CD4-positive, alpha-beta T cell treated with Interleukin-15 for 1 hour (primary cell): ENCODE measurements around the gene GRIN2A.

Source experiments
- DNase-seq: peaks from one replicate; pipeline ENCODE4 v3.0.0-alpha.2; 2020

Gene GRIN2A

DNA sequence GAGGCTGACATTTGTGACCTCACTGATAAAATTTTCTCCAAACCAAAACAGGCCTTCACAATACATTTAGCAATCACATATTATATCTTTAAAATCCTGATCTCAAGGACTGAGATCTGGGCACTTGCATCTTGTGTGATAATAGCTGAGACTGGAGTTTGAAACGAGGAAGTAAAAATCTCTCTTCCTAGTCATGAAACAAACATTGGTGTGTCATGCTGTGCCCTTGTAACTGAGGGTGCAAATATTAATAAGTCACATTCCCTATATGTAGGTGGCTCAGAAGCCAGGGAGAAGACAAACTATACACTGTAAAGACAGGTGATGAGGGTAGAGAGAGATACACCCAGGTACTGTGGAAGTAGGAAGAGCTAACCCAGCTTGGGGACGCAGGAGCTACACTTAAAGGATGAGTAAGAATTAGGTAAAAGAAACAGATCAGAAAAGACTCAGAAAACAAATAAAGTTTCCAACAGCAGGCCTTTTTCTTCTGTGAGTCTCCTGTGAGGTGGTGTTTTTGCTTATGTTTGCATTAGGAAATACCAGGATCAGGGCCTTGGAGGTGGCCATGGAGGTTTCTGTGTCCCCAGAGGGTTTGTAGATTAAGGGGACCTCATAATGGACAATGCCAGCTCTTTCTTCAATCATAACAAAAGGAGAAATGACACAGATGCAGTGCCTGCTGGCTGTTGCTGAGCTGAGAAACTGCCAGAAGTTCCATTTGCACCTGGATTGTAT, 335.7 kb downstream of the GRIN2A start:
- no peak for DNase-seq

DNA sequence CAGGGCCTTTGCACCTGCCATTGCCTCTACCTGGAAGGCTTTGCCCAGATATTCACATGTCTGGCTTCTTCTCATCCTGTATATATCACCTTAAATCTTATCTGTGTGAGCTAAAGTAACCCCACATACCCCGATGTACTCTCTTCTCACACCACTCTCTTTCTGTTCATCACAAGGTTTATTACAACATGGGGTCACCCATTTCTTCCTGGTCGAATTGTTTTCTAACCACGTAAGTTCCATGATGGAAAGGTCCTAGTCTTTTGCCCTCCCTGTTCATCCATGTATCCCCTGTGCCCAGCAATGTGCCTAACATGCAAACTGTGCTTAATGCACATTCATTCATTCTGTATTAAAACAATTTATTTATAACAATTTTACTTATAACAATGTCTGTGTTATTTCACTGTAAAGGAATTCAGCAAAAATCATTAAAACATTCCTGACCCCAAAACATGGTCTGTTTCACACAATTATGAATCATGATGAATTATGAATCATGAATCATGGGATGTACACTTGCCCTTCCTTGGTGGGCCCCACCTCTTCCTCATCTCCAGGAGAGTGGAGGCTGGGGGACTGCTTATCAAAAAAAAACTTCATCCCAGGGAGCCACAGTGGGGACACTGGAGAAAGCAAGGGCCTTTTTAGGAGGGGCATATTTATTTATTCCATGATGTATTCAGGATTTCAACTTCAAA, 336.4 kb downstream of the GRIN2A start:
- no peak for DNase-seq

DNA sequence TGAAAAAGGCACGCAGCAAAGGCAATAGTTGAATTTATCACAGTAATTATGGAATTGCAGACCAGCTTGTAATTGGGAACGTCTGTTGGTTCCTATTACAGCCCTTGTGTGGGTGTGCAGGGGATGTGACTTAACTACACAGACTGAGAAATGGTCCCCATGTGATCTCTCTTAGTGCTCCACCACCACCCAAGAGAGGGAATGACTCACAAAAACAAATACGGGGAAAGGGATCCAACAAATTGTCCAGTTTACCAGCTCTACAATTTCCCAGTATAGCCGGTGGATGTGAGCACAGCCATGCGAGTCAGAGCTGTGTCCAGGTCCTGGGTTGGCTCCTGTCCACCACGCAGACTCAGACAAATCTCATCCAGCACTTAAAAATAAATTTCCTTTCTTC, 337.9 kb downstream of the GRIN2A start:
- no peak for DNase-seq

DNA sequence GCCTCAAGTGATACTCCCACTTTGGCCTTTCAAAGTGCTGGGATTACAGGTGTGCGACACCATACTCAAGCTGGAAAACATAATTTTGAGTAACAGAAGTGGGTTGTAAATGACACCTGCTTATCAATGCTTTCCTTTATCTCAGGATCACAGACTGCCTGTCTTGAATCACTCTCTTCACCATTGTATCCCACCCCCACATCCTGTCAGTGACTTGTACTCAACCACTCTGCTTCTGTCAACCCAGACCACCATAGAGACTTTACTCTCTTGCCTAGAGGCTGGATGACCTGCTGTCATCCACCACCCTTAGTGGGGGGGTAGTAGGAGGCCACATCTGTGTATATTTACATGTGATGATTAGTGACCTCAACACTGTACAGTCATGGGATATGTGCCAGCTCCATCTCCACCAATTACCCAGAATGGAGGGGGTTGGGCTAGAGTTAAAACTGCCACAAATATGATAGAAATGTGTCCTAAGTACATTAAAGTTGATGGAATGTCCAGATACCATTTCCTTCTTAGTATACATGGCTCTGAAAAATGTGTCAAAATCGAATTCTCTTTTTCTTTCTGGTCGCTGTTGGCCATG, 338.7 kb downstream of the GRIN2A start:
- no peak for DNase-seq

DNA sequence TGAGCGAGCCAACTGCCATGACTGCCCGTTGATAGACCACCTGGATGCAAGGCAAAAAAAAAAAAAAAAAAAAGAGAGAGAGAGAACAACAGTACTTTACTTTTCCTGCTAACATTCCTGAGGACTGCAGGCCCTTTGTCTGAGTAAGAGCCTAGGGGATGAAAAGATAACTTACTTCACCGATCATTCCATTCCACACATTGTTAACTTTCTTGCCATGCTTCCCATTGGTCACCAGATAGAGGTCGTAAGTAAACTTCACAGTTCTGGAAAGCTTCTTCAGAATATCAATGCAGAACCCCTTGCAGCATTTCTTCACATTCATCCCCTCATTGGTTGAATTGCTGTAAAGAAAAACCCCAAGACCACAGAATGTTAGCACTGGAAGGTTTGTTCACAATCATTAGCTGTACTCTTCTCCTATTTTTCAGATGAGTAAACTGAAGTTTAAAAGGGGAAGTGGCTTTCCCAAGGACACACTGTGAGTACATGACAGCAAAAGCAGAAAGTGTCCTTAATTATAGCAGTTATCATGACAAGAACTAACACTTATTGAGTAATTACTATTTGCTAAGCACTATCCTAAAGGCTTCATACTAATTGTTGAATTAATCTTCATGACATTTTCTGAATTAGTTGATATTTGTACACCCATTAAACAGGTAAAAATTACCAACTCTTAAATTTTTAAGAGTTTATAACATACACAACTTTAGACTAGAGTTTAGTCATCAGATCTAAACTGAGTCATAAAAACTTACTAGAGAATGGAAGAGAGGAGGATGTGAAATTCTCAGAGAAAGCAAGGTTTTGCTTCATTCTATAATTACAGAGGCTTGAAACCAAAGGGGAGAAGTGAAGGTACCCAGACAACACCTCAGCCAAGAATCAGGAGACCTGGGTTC, 341.2 kb downstream of the GRIN2A start:
- DNase-seq = no peak

DNA sequence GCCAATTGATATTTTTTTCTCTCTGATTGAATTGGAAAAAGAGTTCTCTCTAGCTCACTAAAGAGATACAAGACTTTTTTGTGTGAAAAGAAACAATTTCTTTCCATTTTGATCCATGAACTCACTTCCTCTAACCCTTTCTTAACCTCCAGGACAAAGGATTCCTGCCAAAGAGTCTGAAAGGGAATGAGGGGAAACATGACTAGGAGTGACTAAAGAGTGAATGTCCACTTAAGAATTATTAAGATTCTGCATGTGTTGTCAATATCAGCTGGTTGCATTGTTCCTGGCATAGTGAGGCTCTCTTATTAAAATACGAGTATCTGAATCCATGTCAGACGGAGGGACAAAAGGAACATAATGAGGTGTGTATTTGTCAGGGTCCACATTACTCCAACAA, 344.7 kb downstream of the GRIN2A start:
- no peak for DNase-seq

DNA sequence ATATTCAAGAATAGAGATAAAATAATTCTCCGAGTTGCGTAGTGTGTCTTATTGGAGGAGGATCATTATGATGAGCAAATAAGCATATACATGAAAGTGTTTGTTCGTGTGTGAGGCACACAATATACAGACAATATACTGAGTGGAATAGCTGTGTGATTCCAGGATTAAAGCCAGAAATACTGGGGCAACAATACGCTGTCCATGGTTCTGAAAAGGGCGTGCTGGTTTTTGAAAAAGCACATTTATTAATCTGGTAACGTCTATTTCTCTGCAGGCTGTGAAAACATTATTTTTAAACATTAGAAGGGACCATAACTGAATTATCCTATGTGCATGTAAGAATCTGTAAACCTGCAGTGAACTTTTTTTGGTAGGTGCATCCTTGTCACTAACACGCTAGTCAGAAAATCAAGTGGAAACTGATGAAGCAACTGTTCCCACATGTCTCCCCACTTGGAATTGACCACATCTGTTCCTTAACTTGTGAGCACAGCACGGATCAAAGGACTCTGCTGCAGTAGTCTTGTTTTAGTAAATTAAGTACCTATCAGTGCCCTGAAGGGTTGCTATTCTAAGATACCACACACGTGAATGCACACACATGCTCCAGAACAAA, 346.0 kb downstream of the GRIN2A start:
- no peak for DNase-seq

DNA sequence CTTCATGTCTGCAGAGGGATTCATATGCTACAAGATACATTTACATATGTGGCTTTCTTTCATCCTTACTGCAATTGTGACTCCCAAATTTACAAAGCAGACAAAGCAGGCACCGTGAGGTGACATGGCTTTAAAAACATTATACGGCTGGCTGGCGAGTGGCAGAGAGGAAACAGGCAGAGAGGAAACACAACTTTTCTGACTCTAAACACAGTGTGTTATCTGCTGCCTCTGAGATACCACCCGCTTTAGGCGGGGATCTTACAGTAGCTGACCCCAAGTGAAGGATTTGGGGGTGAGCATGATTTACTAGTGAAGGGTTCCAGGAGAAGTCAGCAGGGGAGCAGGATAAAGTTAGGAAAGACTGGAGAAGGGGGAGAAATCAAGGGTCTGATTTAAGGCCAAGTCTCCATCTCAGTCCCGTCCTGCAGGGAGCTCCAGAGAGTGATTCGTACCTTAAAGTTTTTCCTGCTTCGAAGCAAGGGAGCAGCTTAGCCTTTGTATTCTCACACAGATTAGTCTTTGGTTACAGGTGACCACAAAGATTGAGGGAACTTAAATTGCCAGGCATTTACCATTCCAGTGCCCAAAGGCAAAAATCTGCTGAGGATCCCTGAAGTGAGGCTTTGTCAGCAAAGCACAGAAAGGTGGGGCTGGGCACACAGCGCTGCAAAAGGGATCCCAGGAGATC, 355.0 kb downstream of the GRIN2A start:
- DNase-seq = no peak

DNA sequence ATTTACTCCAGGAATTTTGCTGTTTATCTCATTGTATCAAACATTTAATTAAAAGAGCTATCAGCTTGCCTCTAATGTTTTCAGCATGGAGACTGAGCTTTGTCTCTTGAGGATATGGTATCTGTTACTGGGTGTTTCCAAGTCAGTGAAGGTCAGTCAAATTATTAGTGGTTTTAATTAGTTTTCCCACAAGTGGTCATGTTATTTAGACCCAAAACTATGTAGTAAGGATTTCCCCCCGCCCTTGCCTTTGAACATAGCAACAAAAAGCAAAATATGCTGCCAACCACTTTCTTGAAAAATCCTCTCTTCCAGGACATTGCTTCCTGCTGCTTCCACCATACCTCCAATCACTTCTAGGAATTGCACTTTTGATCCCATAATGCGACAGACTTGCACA, 355.6 kb downstream of the GRIN2A start:
- no peak for DNase-seq

DNA sequence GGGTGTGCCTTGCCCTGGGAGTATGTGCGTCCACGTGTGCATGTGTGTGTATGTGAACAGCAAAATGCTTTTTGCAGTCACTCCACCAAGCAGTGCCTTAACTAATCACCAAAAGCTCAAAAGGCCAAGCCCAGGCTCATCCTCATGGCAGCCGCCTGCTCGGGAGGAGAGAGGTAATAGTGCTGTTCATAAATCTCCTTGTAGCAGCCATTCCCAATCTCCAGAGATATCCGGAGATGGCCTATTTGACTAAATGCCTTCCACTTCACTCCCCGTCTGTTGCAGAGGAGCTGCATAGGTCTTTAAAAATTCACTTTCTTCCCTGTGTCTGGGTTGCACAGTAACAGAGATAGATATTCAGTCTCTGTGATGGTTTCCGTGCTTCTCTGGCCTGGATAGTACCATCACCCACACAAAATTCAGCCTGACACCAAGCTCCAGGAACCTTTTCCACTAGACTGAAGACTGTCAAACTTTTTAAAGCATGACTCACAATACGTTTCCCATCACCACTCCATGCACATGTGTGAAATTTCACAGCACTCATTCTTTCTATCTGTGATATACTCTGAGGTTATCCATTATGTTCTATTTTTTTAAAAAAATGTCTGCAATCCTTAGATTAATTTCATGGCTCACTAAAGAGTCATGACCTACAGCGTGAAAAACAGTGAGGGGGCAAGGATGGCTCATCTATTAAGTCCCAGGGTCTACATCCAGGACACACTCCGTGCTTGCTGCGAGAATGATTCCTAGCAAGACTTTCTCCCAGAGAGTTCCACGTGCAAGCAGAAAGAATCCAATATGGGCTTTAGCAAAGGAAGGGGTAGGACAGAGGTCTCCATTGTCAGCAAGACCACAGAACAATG, 357.8 kb downstream of the GRIN2A start:
- DNase-seq = no peak

DNA sequence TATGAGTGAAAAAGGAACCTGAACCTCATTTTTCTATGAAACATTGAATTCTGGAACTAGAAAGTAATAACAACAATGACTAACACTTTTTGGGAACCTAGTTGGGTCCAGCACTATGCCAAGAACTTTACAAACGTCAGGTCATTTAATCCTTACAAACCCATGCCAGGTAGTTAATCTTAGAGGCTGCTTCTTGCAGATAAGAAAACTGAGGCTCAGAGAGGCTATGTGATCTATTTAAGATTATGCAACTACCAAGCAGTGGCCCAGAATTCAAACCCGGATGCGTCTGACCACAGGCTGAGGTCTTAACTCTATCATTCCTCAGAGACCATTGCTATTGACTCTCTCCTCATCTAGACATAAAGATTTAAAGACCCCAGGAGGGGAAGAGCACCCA, 358.7 kb downstream of the GRIN2A start:
- DNase-seq = no peak

DNA sequence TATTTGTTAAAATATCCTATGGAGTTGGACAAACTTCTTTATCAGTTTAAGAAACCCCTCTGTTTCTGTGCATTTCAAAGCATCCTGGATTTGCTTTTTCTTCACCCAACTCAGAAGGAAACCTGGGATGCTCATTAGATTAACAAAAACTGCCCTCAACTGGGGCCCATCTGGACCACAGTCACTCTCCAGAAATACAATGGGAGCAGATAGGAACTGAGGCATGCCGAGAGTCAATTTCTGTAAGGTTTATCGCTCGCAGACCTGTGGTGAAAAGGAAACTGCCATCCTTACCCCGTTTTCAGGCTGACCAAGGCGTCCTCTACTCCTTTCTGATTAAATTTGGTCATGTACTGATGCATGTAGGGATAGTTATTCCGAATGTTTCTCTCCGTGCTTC, 360.3 kb downstream of the GRIN2A start:
- DNase-seq = no peak

DNA sequence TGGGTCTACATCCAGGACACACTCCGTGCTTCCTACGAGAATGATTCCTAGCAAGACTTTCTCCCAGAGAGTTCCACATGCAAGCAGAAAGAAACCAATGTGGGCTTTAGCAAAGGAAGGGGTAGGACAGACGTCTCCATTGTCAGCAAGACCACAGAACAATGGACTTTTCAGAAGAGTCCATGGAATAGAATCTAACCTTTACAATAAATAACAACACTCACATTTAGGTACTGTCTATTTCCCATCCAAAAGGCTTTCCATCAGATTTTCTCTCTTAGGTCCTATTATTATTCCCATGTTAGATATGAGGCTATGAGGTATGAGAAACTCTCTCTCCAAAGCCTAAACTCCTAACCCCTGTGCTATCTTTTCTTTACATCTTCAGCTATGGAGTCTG, 360.9 kb downstream of the GRIN2A start:
- DNase-seq = no peak

DNA sequence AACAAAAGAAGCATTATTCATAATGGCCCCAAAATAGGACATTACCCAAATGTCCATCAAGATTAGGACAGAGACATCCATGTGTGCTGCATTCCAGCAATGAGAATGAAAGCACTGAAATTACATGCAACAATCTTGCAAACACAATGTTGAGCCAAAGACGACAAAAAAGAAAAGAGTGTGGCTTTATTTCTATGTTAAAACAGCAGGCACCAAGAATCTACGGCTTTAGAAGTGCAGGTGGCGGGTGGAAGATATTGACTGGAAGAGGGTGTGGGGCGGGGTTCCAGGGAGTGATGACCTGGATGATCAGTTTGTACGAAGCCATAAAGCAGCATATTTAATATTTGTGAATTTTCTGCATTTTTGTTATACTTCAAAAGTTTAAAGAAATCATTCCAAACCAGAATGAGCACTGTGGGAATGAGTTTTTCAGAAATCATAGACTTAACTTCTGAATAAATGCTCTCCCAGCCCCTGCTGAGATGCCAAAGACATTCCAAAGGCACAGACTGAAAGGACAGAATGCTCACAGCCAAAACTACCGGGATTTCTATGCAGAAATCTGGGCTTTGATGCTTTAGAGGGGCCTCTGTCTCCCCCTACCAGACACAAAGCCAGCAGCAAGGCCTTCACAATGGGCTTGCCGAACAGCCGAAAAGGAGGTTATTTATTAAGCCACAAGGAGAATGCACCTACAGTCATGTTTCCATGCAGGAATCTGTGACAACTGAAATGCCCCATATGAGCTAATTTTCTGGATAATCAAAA, 361.6 kb downstream of the GRIN2A start:
- no peak for DNase-seq

DNA sequence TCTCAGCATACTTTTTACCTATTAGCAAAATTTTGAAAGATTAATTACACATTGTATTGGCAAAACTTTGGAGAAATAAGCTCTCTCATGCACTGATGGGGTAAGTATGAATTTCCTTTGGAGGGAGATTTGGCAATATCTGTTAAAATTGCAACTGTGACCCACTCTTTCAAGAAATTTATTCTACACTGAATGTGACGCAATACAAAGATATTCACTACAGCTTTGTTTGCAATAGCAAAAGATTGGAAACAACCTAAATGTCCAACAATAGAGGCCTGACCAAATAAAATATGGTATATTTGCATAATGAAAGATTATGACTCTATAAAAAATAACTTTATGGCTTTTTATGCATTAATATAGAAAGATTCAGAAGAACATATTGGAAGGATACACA, 363.5 kb downstream of the GRIN2A start:
- no peak for DNase-seq

DNA sequence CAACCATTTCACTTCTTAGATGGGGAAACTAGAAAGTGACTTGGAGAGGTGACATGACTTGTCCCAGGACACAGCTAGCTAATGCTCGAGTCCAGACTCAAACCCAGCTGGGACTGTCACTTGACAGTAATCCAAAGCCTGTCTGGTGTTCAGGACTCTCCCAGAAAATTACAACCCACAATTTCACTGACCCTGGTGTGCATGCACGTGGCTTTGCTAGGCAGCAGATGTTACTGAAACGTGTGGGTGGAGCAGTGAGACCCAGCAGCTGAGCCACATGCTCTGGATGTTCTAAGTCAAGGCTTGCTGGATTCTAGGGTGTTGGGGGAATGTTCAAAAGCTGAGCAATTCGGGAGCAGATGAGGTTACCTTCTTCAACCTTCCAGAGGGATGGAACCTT, 364.6 kb downstream of the GRIN2A start:
- no peak for DNase-seq

DNA sequence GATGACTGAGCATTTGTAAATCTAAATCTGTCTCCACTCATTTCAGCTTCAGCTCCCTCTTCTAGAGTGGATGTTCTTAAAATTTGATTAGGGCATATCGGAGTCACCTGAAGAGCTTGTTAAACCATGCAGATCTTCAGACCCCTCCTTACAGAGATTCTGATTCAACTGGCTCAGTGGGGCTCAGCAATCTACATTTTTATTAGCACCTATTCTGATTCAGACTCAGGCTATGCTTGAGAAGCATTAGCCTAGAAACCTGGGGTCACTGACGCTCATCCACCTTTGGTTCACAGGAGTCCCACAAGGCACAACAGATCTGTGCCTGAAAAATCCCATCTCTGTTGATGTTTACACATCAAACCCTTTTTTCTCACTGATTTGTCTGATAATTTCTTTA, 365.6 kb downstream of the GRIN2A start:
- no peak for DNase-seq

DNA sequence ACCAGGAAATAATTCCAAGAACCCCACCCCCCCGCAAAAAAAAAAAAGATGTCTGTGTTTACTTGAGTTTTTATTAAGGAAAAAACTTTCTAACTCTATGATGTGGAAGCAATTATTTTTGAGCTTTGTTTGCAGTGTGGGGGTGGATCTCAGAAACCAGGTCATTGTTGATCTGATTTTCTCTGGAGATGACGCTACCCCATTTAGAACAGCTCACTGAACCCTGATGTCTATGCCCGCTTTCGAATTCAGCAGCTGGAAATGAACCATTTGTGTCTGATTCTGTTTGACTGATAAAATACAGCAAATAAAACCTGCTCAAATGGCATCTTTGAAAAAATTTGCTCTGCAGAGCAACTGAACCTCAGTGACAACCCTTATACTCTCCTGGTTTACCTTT, 368.6 kb downstream of the GRIN2A start:
- no peak for DNase-seq

DNA sequence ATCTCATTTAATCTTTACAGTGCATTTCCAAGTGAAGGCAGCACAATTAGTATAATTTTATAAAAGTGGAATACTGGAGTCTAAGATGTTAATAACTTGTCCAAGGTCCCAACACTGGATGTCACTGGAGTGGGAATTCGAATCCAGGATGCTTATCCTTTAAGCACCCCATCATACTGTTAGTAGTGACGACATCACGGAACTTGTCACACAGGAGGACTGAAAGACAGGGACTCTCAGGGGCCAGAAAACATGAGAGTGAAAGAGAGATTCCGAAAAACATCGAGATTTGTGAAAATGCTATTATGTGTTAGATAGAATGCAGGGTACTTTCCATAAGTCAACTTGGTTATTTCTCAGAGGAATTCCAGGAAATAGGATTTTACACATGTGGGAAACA, 374.0 kb downstream of the GRIN2A start:
- no peak for DNase-seq

DNA sequence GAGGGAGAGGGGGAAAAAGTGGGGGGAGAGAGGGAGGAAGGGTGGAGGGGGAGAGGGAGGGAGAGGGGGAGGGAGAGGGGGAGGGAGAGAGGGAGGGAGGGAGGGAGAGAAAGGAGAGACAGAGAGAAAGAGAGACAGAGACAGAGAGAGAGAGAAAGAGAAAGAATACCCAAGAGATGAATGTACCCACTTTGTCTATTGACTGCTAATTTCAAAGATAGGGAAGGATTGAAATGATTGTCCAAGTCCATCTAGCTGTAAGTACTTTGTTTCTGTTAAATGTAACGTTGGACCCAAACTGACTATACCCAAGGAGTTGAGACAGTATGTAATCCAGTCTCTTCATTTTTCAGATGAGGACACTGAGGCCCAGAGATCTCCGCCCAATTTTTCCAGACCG, 374.9 kb downstream of the GRIN2A start:
- no peak for DNase-seq
